Activated CD8-positive, alpha-beta memory T cell treated with anti-CD3 and anti-CD28 coated beads for 36 hours (primary cell): ENCODE results near the gene FAM98C. TPM values are rescaled to one million over a fixed set of nuclear protein-coding genes. Genes with fewer than 3 reads are reported as not detected.

Experiments used
- CTCF ChIA-PET: fragments of 350-600 bp; sonication (Branson Sonifier 250); formaldehyde crosslinking; loops from one replicate; lab custom pipeline; 2021; ENCODE audit warnings: antibody characterized with exemption; lab: Charles Lee
- POLR2A ChIA-PET: fragments of 350-600 bp; sonication (Branson Sonifier 250); formaldehyde crosslinking; loops from one replicate; lab custom pipeline; 2021; ENCODE audit warnings: antibody characterized with exemption; lab: Charles Lee
- total RNA-seq, 2 experiments: library from RNA; stranded (reverse); gene quantifications; one replicate each; pipeline ENCODE4 v1.2.3, GENCODE V29; 2021

The FAM98C gene
- total RNA-seq, 2 experiments from 2014 or later: 15.0 to 16.0 TPM

DNA sequence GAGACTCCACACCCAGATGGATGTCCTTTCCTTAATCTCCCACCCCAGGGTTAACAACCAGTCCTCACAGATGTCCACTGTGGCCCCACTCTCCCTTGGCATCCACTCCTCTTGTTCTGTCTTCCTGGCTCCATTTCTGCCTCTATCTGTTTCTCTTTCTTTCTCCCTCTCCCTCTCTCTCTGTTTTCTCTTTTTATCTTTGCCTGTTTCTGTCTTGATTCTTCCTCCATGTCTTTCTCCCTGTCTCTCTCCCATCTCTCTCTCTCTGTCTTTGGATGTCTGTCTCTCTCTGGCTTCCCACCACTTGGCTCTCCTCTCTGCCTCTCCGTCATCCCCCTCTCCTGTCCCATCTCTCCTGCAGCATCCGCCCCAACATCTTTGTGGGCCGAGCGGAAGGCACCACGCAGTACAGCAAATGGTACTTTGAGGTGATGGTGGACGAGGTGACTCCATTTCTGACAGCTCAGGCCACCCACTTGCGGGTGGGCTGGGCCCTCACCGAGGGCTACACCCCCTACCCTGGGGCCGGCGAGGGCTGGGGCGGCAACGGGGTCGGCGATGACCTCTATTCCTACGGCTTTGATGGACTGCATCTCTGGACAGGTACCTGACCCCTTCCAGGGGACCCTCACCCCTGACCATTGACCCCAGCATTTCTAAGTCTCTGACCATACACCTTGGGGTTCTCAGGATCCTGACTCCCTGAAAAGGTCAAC, 55.0 kb downstream of the FAM98C start:
- POLR2A ChIA-PET: no interaction called here
- CTCF ChIA-PET: no interaction called here

Other genes starting within 250 kb of the FAM98C start
- gene DPF1, start 178.9 kb upstream of the FAM98C start, total RNA-seq: under 1 TPM; 0.48 to 0.65 TPM
- gene PPP1R14A, start 146.7 kb upstream of the FAM98C start, total RNA-seq: under 1 TPM in 1 of 2 experiments, not detected in 1; 0.25 TPM
- gene SPINT2, start 138.5 kb upstream of the FAM98C start, total RNA-seq: 10 to 100 TPM; 19.0 to 20.1 TPM
- gene C19orf33, start 98.8 kb upstream of the FAM98C start, total RNA-seq: not detected
- gene YIF1B, start 87.1 kb upstream of the FAM98C start, total RNA-seq: 10 to 100 TPM; 62.4 to 63.0 TPM
- 10 to 100 TPM in 1 of 2 experiments, 1 to 10 TPM in 1; 9.2 to 10.3 TPM for gene KCNK6, start 83.2 kb upstream of the FAM98C start, total RNA-seq
- gene CATSPERG, start 67.3 kb upstream of the FAM98C start, total RNA-seq: 1 to 10 TPM; 1.6 to 2.5 TPM
- gene PSMD8, start 28.5 kb upstream of the FAM98C start, total RNA-seq: 100 to 1,000 TPM; 239 to 249 TPM
- gene GGN, start 15.1 kb upstream of the FAM98C start, total RNA-seq: under 1 TPM in 1 of 2 experiments, not detected in 1; 0.11 TPM
- gene SPRED3, start 14.4 kb upstream of the FAM98C start, total RNA-seq: under 1 TPM; 0.61 to 0.80 TPM
- 1 to 10 TPM; 1.0 to 1.3 TPM for gene RASGRP4, start 23.1 kb downstream of the FAM98C start, total RNA-seq
- gene RYR1, start 30.6 kb downstream of the FAM98C start, total RNA-seq: 1 to 10 TPM in 1 of 2 experiments, under 1 TPM in 1; 0.95 to 1.4 TPM
- gene MAP4K1, start 214.9 kb downstream of the FAM98C start, total RNA-seq: 100 to 1,000 TPM; 159 to 165 TPM
- 100 to 1,000 TPM; 280 to 286 TPM for gene EIF3K, start 216.1 kb downstream of the FAM98C start, total RNA-seq
- 100 to 1,000 TPM; 292 to 301 TPM for gene ACTN4, start 244.6 kb downstream of the FAM98C start, total RNA-seq